ENCODE results near the gene EDDM3A.

GRCh38 chr14:20774258-20774824 is 28.7 kb downstream of the EDDM3A start:
- no peak for TF ChIP-seq NFIC (IDR thresholded peaks at IDR 0.05)
- no peak for TF ChIP-seq TAF1 (IDR thresholded peaks at IDR 0.05; ENCODE audit: low read depth)
- no peak for TF ChIP-seq EP300 (IDR thresholded peaks at IDR 0.05; ENCODE audit: borderline replicate concordance)
- TF ChIP-seq YY1 (IDR thresholded peaks at IDR 0.05; ENCODE audit: low read depth) = no peak
- TF ChIP-seq, protein P1, sequence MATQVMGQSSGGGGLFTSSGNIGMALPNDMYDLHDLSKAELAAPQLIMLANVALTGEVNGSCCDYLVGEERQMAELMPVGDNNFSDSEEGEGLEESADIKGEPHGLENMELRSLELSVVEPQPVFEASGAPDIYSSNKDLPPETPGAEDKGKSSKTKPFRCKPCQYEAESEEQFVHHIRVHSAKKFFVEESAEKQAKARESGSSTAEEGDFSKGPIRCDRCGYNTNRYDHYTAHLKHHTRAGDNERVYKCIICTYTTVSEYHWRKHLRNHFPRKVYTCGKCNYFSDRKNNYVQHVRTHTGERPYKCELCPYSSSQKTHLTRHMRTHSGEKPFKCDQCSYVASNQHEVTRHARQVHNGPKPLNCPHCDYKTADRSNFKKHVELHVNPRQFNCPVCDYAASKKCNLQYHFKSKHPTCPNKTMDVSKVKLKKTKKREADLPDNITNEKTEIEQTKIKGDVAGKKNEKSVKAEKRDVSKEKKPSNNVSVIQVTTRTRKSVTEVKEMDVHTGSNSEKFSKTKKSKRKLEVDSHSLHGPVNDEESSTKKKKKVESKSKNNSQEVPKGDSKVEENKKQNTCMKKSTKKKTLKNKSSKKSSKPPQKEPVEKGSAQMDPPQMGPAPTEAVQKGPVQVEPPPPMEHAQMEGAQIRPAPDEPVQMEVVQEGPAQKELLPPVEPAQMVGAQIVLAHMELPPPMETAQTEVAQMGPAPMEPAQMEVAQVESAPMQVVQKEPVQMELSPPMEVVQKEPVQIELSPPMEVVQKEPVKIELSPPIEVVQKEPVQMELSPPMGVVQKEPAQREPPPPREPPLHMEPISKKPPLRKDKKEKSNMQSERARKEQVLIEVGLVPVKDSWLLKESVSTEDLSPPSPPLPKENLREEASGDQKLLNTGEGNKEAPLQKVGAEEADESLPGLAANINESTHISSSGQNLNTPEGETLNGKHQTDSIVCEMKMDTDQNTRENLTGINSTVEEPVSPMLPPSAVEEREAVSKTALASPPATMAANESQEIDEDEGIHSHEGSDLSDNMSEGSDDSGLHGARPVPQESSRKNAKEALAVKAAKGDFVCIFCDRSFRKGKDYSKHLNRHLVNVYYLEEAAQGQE (IDR thresholded peaks at IDR 0.05; ENCODE audit: low read depth) = no peak
- no peak for TF ChIP-seq RAD21 (IDR thresholded peaks at IDR 0.05; ENCODE audit: low read depth)
- TF ChIP-seq TEAD4 (IDR thresholded peaks at IDR 0.05) = no peak
- TF ChIP-seq CREB1 (IDR thresholded peaks at IDR 0.05; ENCODE audit: low read depth) = no peak
- TF ChIP-seq, protein P2, sequence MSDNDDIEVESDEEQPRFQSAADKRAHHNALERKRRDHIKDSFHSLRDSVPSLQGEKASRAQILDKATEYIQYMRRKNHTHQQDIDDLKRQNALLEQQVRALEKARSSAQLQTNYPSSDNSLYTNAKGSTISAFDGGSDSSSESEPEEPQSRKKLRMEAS (IDR thresholded peaks at IDR 0.05) = no peak
